ENCODE measurements around the gene FDXACB1.

Gene FDXACB1

GRCh38 chr11:111878849-111879636 lies at the start of gene FDXACB1, which contains the start of gene CFAP68:
TSS of gene FDXACB1 (minus strand) at chr11:111879165. CDS start at chr11:111879132, 33 bp downstream.
TSS of gene CFAP68 (plus strand) at chr11:111879541. CDS start at chr11:111879561, 20 bp downstream.
- DNase-seq, result peak; percentile 95 to 96

- peak; percentile 97 to 98 for DNase-seq
Observed at GRCh38 chr11:111926505-111927391, 47.8 kb upstream of the FDXACB1 start.

GRCh38 chr11:111925953-111926352 lies 47.0 kb upstream of the FDXACB1 start:
- no peak for DNase-seq

GRCh38 chr11:111923951-111924350 lies 45.0 kb upstream of the FDXACB1 start:
- no peak for DNase-seq

GRCh38 chr11:111923351-111923788 lies 44.4 kb upstream of the FDXACB1 start:
- DNase-seq, result no peak

GRCh38 chr11:111922803-111923202 lies 43.8 kb upstream of the FDXACB1 start:
- no peak for DNase-seq

- no peak for DNase-seq
Observed at GRCh38 chr11:111921541-111922230, 42.7 kb upstream of the FDXACB1 start.

- no peak for DNase-seq
Observed at GRCh38 chr11:111920908-111921307, 41.9 kb upstream of the FDXACB1 start.

- no peak for DNase-seq
Observed at GRCh38 chr11:111918390-111919256, 39.7 kb upstream of the FDXACB1 start, which contains the start of gene C11orf52. TSS of gene C11orf52 (plus strand) at chr11:111918913. CDS start at chr11:111918973, 60 bp downstream.

- DNase-seq, result no peak
Observed at GRCh38 chr11:111917788-111918187, 38.8 kb upstream of the FDXACB1 start.

GRCh38 chr11:111917312-111917711 lies 38.3 kb upstream of the FDXACB1 start:
- no peak for DNase-seq

GRCh38 chr11:111916768-111917167 lies 37.8 kb upstream of the FDXACB1 start:
- no peak for DNase-seq

GRCh38 chr11:111913997-111914396 lies 35.0 kb upstream of the FDXACB1 start:
- DNase-seq, result no peak

GRCh38 chr11:111913031-111913861 lies 34.3 kb upstream of the FDXACB1 start:
- no peak for DNase-seq

GRCh38 chr11:111912535-111912934 lies 33.6 kb upstream of the FDXACB1 start, which contains the start of gene HSPB2:
TSS of gene HSPB2 (plus strand) at chr11:111912734. CDS start at chr11:111912830, 96 bp downstream.
- no peak for DNase-seq

GRCh38 chr11:111911563-111912401 lies 32.8 kb upstream of the FDXACB1 start, which contains the start of gene CRYAB:
TSS of gene CRYAB (minus strand) at chr11:111911770. CDS start at chr11:111911724, 46 bp downstream.
- DNase-seq, result no peak

GRCh38 chr11:111910676-111911562 lies 32.0 kb upstream of the FDXACB1 start:
- DNase-seq, result no peak

GRCh38 chr11:111909378-111909777 lies 30.4 kb upstream of the FDXACB1 start:
- no peak for DNase-seq
